Upper lobe of left lung (tissue), 4 donors: Measurements from ENCODE around the gene SNTA1.

ENCODE experiments used
- CTCF ChIP-seq, 6 experiments: fragments of 450-650 bp in 4 of 6; fragments of 200-600 bp in 2 of 6; sonication (generic) in 2 of 6; IDR thresholded peaks; one replicate each; pipeline ENCODE4 v1.5.1; 2016 to 2019; ENCODE audit warnings: antibody characterized with exemption in 6 of 6
- POLR2A ChIP-seq, 4 donors: fragments of 450-650 bp; IDR thresholded peaks; one replicate each; pipeline ENCODE4 v1.5.1; 2016 to 2017; ENCODE audit warnings: antibody characterized with exemption in 4 of 4, mild to moderate bottlenecking in 2 of 4
- POLR2AphosphoS5 ChIP-seq, 2 donors: sonication (generic); formaldehyde crosslinking; IDR thresholded peaks; one replicate each; pipeline ENCODE4 v1.5.1; 2017; ENCODE audit warnings: antibody characterized with exemption in 2 of 2

- TF ChIP-seq CTCF (IDR thresholded peaks at IDR 0.05) (no peak), POLR2A (IDR thresholded peaks at IDR 0.05) (no peak), POLR2AphosphoS5 (IDR thresholded peaks at IDR 0.05) (no peak)
Observed at GRCh38 chr20:33407251-33407650, 36.3 kb downstream of the SNTA1 start.
